Activated CD8-positive, alpha-beta T cell treated with anti-CD3 and anti-CD28 coated beads for 36 hours (primary cell): Measurements from ENCODE around the gene APBB1IP. TPM values are rescaled to one million over a fixed set of nuclear protein-coding genes. Genes with fewer than 3 reads are reported as not detected.
"Not testable (repeated sequence)": the region's sequence is repeated elsewhere in the genome, so short reads cannot be mapped to it uniquely, and the experiment has no call there.

ENCODE experiments used
- ATAC-seq: fragments of 200-7000 bp; cut with Tn5 transposase; one replicate; pipeline ENCODE4 v1.10.0; 2021; ENCODE audit warnings: mild to moderate bottlenecking, moderate library complexity
- CTCF ChIA-PET: fragments of 350-600 bp; sonication (Branson Sonifier 250); formaldehyde crosslinking; loops from one replicate; lab custom pipeline; 2021; ENCODE audit warnings: antibody characterized with exemption; lab: Charles Lee
- POLR2A ChIA-PET: fragments of 350-600 bp; sonication (Branson Sonifier 250); formaldehyde crosslinking; loops from one replicate; lab custom pipeline; 2021; ENCODE audit warnings: antibody characterized with exemption; lab: Charles Lee
- DNase-seq: peaks from one replicate; pipeline ENCODE4 v3.0.0-alpha.2; 2020
- H3K27ac Mint-ChIP-seq: one replicate; pipeline ENCODE4 v1.8.0; 2021; ENCODE audit warnings: mild to moderate bottlenecking, mixed read lengths
- H3K27me3 Mint-ChIP-seq: one replicate; pipeline ENCODE4 v1.8.0; 2021; ENCODE audit warnings: mixed read lengths
- H3K36me3 Mint-ChIP-seq: one replicate; pipeline ENCODE4 v1.8.0; 2021; ENCODE audit warnings: low read depth, mixed read lengths
- H3K4me1 Mint-ChIP-seq: one replicate; pipeline ENCODE4 v1.8.0; 2021; ENCODE audit warnings: low read depth, mixed read lengths
- H3K4me3 Mint-ChIP-seq: one replicate; pipeline ENCODE4 v1.8.0; 2021; ENCODE audit warnings: mild to moderate bottlenecking, moderate library complexity, mixed read lengths
- H3K9me3 Mint-ChIP-seq: one replicate; pipeline ENCODE4 v1.8.0; 2021; ENCODE audit warnings: mixed read lengths
- CTCF ChIP-seq: fragments of 200-600 bp; IDR thresholded peaks from one replicate; pipeline ENCODE4 v1.8.0; 2022; ENCODE audit warnings: antibody characterized with exemption, mild to moderate bottlenecking
- intact Hi-C: fragments of 100-400 bp; cut with micrococcal nuclease; formaldehyde crosslinking; loops from one replicate; pipeline ENCODE4 v1.10.0; 2022
- total RNA-seq, 2 experiments: library from RNA; stranded (reverse); gene quantifications; one replicate each; pipeline ENCODE4 v1.2.3, GENCODE V29; 2021

APBB1IP gene
- total RNA-seq, 2 experiments from 2014 or later = 61.9 to 64.8 TPM

GRCh38 chr10:26468700-26469099 is 30.6 kb downstream of the APBB1IP start:
- Mint-ChIP-seq H3K27ac (peak overlapping the region; percentile 73), H3K9me3 (no peaks in the 10 kb centered on the region), H3K27me3 (no peaks in the 10 kb centered on the region), H3K36me3 (peaks cover 50% of the 10 kb centered on the region), H3K4me1 (peaks cover 82% of the 10 kb centered on the region), H3K4me3 (peak overlapping the region; percentile 49)
- DNase-seq (peak; percentile 71), ATAC-seq (peak; percentile 66)
- intact Hi-C loops = no loop called here
- ChIA-PET POLR2A (interaction anchor here (0.9 to 2.3 kb wide), 4 partner anchors 18 to 30 kb away, joined by 3 to 6 read pairs (median 4); no protein-coding TSS in a partner anchor), CTCF (interaction anchor here (1.5 to 2.1 kb wide), 4 partner anchors 9 to 133 kb away, joined by 3 to 8 read pairs (median 5); no protein-coding TSS in a partner anchor)
- TF ChIP-seq CTCF = no peak

- CTCF ChIA-PET = interaction anchor here (1.3 to 2.3 kb wide), 3 partner anchors 8 to 41 kb away, joined by 4 to 10 read pairs (median 4); no protein-coding TSS in a partner anchor
These were observed 34.3 kb downstream of the APBB1IP start for GRCh38 chr10:26472492-26472778.

GRCh38 chr10:26474026-26474425 is 35.9 kb downstream of the APBB1IP start:
- Mint-ChIP-seq H3K4me1 (peaks cover 81% of the 10 kb centered on the region), H3K4me3 (peak overlapping the region; percentile 28), H3K9me3 (peaks cover 3% of the 10 kb centered on the region), H3K27me3 (no peaks in the 10 kb centered on the region), H3K27ac (peak overlapping the region; percentile 92), H3K36me3 (peaks cover 57% of the 10 kb centered on the region)
- ChIA-PET POLR2A (interaction anchor here (0.8 to 1.4 kb wide), 3 partner anchors 10 to 43 kb away, joined by 3 to 7 read pairs (median 4); no protein-coding TSS in a partner anchor), CTCF (interaction anchor here (1.0 kb wide), 2 partner anchors 18 to 32 kb away, joined by 3 to 4 read pairs; no protein-coding TSS in a partner anchor)
- intact Hi-C loops = no loop called here
- TF ChIP-seq CTCF = no peak
- ATAC-seq (peak; percentile 11), DNase-seq (no peak)

More at GRCh38 chr10:26472492-26472778, 34.3 kb downstream of the APBB1IP start:
- H3K27me3 Mint-ChIP-seq = no peaks in the 10 kb centered on the region
- peaks cover 50% of the 10 kb centered on the region for H3K36me3 Mint-ChIP-seq
- no peak overlapping the region for H3K4me3 Mint-ChIP-seq
- no peak for ATAC-seq
- intact Hi-C loops = no loop called here
- DNase-seq = no peak
- no peak for TF ChIP-seq CTCF
- peaks cover 81% of the 10 kb centered on the region for H3K4me1 Mint-ChIP-seq
- POLR2A ChIA-PET = interaction anchor here (2.5 to 2.6 kb wide), 2 partner anchors 8 to 12 kb away, joined by 11 to 12 read pairs; no protein-coding TSS in a partner anchor
- H3K9me3 Mint-ChIP-seq = peaks cover 3% of the 10 kb centered on the region
- peak overlapping the region; percentile 74 for H3K27ac Mint-ChIP-seq

- Mint-ChIP-seq H3K36me3 (peaks cover 54% of the 10 kb centered on the region), H3K4me1 (peaks cover 80% of the 10 kb centered on the region), H3K4me3 (peak overlapping the region; percentile 60), H3K27ac (peak overlapping the region; percentile 92)
- ATAC-seq (peak; percentile 44), DNase-seq (peak; percentile 35)
- H3K27me3 Mint-ChIP-seq, H3K9me3 Mint-ChIP-seq, intact Hi-C loops: not testable (repeated sequence)
- ChIA-PET POLR2A (interaction anchor here (0.8 to 1.4 kb wide), 3 partner anchors 11 to 44 kb away, joined by 3 to 7 read pairs (median 4); no protein-coding TSS in a partner anchor), CTCF (interaction anchor here (1.0 kb wide), 2 partner anchors 19 to 33 kb away, joined by 3 to 4 read pairs; no protein-coding TSS in a partner anchor)
These were observed 36.7 kb downstream of the APBB1IP start for GRCh38 chr10:26474845-26475244.

GRCh38 chr10:26475386-26475785 is 37.2 kb downstream of the APBB1IP start:
- H3K27ac Mint-ChIP-seq = peak overlapping the region; percentile 92
- H3K27me3 Mint-ChIP-seq = no peaks in the 10 kb centered on the region
- POLR2A ChIA-PET = interaction anchor here (0.9 to 1.4 kb wide), 3 partner anchors 11 to 45 kb away, joined by 3 to 7 read pairs (median 4); no protein-coding TSS in a partner anchor
- CTCF ChIA-PET = interaction anchor here (0.6 to 1.5 kb wide), 4 partner anchors 11 to 39 kb away, joined by 3 to 4 read pairs (median 4); no protein-coding TSS in a partner anchor
- DNase-seq = no peak
- peaks cover 58% of the 10 kb centered on the region for H3K36me3 Mint-ChIP-seq
- H3K4me3 Mint-ChIP-seq = peak overlapping the region; percentile 60
- intact Hi-C loops = no loop called here
- TF ChIP-seq CTCF = no peak
- H3K4me1 Mint-ChIP-seq = peaks cover 83% of the 10 kb centered on the region
- H3K9me3 Mint-ChIP-seq = peaks cover 3% of the 10 kb centered on the region
- ATAC-seq = peak; percentile 5
